ENCODE data around the gene DNAAF1. TPM values are rescaled to one million over a fixed set of nuclear protein-coding genes. Genes with fewer than 3 reads are reported as not detected.
"Not testable (repeated sequence)": the region's sequence is repeated elsewhere in the genome, so short reads cannot be mapped to it uniquely, and the experiment has no call there.

The DNAAF1 gene
- total RNA-seq, 4 donors from 2014 or later: under 0.01 TPM; not detected in 3

GRCh38 chr16:84110527-84110926 lies 34.6 kb upstream of the DNAAF1 start:
- peaks cover 7 to 58% (median 11%) of the 10 kb centered on the region in 3 donors for H3K4me1 ChIP-seq
- no peaks in the 10 kb centered on the region for H3K9me3 ChIP-seq
- 60 to 91% methylated on average over 3 of the region's 3 CpGs for WGBS, 2 donors
- H3K36me3 ChIP-seq: peaks cover 0 to 47% (median 0%) of the 10 kb centered on the region in 3 donors
- TF ChIP-seq, protein P1, sequence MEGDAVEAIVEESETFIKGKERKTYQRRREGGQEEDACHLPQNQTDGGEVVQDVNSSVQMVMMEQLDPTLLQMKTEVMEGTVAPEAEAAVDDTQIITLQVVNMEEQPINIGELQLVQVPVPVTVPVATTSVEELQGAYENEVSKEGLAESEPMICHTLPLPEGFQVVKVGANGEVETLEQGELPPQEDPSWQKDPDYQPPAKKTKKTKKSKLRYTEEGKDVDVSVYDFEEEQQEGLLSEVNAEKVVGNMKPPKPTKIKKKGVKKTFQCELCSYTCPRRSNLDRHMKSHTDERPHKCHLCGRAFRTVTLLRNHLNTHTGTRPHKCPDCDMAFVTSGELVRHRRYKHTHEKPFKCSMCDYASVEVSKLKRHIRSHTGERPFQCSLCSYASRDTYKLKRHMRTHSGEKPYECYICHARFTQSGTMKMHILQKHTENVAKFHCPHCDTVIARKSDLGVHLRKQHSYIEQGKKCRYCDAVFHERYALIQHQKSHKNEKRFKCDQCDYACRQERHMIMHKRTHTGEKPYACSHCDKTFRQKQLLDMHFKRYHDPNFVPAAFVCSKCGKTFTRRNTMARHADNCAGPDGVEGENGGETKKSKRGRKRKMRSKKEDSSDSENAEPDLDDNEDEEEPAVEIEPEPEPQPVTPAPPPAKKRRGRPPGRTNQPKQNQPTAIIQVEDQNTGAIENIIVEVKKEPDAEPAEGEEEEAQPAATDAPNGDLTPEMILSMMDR (IDR thresholded peaks at IDR 0.05): no peak
- TF ChIP-seq POLR2A (IDR thresholded peaks at IDR 0.05): no peak
- H3K27me3 ChIP-seq: no peaks in the 10 kb centered on the region
- H3K4me3 ChIP-seq: no peak overlapping the region
- no peak for DNase-seq
- intact Hi-C loops (cut with DNase I): no loop called here
- no peak overlapping the region for H3K27ac ChIP-seq

DNA sequence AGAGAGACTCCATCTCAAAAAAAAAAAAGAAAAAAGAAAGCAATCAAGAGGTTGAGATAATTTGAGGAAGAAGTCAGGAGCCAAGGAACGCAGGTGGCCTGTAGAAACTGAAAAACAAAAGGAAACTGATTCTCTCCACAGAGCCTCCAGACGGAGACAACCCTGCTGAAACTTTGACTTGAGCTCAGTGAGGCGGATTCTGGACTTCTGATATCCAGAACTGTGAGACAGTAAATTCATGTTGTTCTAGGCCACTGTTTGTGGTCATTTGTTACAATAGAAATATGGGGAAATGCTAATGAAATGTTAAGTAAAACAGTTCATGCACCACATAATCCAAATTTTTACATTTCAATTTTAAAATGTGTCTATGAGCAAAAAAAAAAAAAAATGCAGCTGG lies 33.6 kb upstream of the DNAAF1 start:
- peaks cover 0 to 37% (median 0%) of the 10 kb centered on the region in 3 donors for H3K36me3 ChIP-seq
- H3K4me3 ChIP-seq: no peak overlapping the region
- TF ChIP-seq POLR2A (IDR thresholded peaks at IDR 0.05): no peak
- TF ChIP-seq, protein P1 (IDR thresholded peaks at IDR 0.05): no peak
- H3K27ac ChIP-seq: no peak overlapping the region
- 67 to 75% methylated on average over 3 of the region's 3 CpGs for WGBS, 2 donors
- DNase-seq: no peak
- no peaks in the 10 kb centered on the region for H3K9me3 ChIP-seq
- H3K27me3 ChIP-seq: no peaks in the 10 kb centered on the region
- intact Hi-C loops (cut with DNase I): no loop called here
- H3K4me1 ChIP-seq: peaks cover 11 to 55% (median 14%) of the 10 kb centered on the region in 3 donors

GRCh38 chr16:84111949-84112348 lies 33.2 kb upstream of the DNAAF1 start:
- H3K27ac ChIP-seq; H3K9me3 ChIP-seq; H3K27me3 ChIP-seq; intact Hi-C loops (cut with DNase I); DNase-seq; H3K4me3 ChIP-seq: not testable (repeated sequence)
- H3K4me1 ChIP-seq: peaks cover 11 to 55% (median 14%) of the 10 kb centered on the region in 3 donors
- H3K36me3 ChIP-seq: peaks cover 0 to 32% (median 0%) of the 10 kb centered on the region in 3 donors
- 79 to 92% methylated on average over 3 of the region's 3 CpGs for WGBS, 2 donors

DNA sequence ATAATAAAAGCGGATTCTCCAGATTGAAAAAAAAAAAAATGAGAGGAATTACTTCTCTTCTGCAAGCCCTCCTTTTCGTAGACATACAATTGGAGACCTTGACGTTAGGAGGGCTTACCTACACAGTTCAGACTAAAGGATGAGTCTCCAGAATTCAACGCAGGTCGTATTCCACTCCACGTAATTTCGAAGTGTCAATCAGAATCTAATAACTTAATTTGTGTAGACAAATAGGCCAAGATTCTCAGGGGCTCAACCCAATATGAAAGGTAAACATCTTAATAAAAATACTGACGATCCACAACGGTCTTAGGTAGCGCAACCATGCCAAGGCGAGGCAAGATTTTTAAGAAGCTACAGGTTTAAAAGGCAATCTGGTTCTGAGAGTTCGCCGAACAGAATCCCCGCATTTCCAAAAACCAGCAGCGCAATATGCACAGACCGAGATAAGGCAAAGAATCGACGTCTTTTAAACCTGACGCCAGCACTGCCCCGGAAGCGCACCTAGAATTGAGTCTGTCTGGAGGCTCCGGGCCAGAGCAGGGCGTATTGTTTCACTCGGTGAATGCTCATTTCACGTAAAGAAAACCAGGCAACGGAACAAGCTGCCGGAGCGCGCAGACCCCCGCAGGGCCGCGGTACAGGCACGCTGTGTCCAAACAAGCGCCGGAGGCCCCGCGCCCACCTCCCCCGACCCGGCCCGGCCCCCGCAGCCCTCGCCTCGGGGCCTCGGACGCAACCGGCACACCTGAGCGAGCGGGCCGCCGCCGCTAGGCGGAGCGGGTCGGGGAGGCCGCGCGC lies 29.0 kb upstream of the DNAAF1 start:
- intact Hi-C loops (cut with DNase I): no loop called here
- no peak for DNase-seq
- WGBS, 2 donors: 2% methylated on average over 23 to 42 of the region's 57 CpGs
- Histone ChIP-seq H3K27ac (peak overlapping the region; percentile 90 to 99 (median 95)), H3K9me3 (no peaks in the 10 kb centered on the region), H3K4me1 (peaks cover 11 to 51% (median 20%) of the 10 kb centered on the region in 3 donors), H3K27me3 (no peaks in the 10 kb centered on the region), H3K36me3 (peaks cover 0 to 4% (median 0%) of the 10 kb centered on the region in 3 donors), H3K4me3 (peak overlapping the region; percentile 66 to 99 (median 93))
- TF ChIP-seq, protein P1 (IDR thresholded peaks at IDR 0.05): peak in 1 of 6 experiments; percentile 58
- no peak for TF ChIP-seq POLR2A (IDR thresholded peaks at IDR 0.05)

- Histone ChIP-seq H3K9me3 (no peaks in the 10 kb centered on the region), H3K4me1 (peaks cover 11 to 51% (median 20%) of the 10 kb centered on the region in 3 donors), H3K36me3 (peaks cover 0 to 3% (median 0%) of the 10 kb centered on the region in 3 donors), H3K27ac (peak within 1 kb of the TSS; percentile 90 to 99 (median 95)), H3K27me3 (no peaks in the 10 kb centered on the region), H3K4me3 (peak within 1 kb of the TSS; percentile 66 to 99 (median 93))
- peak in 3 of 4 donors; percentile 32 to 89 (median 54) for TF ChIP-seq POLR2A (IDR thresholded peaks at IDR 0.05)
- TF ChIP-seq, protein P1 (IDR thresholded peaks at IDR 0.05): peak in 3 of 6 experiments; percentile 51 to 63 (median 62)
- intact Hi-C loops (cut with DNase I): no loop called here
- peak; percentile 89 for DNase-seq
- WGBS, 2 donors: 0 to 1% methylated on average over 17 to 22 of the region's 94 CpGs
These were observed 28.2 kb upstream of the DNAAF1 start, which contains the start of gene MBTPS1 for GRCh38 chr16:84116720-84117493. Gene MBTPS1, minus strand, starts transcription at chr16:84116942. Its CDS starts 15,159 bp downstream, at chr16:84101783.

Data from esophagus squamous epithelium (tissue), 5 donors.